PC-3 (cell line): ENCODE results near the gene TAP1. TPM values are rescaled to one million over a fixed set of nuclear protein-coding genes. Genes with fewer than 3 reads are reported as not detected.
A peak's percentile ranks its signal among the peaks of the same experiment; 100 is the strongest.

Experiments
- ATAC-seq: fragments of 200-7000 bp; cut with Tn5 transposase; 2 replicates; pipeline ENCODE4 v1.9.1; 2020; ENCODE audit warnings: mild to moderate bottlenecking, moderate library complexity
- BruUV-seq: library from RNA; stranded (reverse); fragments of 400-500 nt; replicated peaks from 2 replicates; lab custom pipeline; 2021; lab: Mats Ljungman, UMichigan
- CTCF ChIA-PET: fragments of 300-600 bp; sonication (Branson Sonifier 250); formaldehyde crosslinking; loops from one replicate; lab custom pipeline; 2022; ENCODE audit warnings: antibody characterized with exemption; lab: Charles Lee
- POLR2A ChIA-PET: fragments of 300-600 bp; sonication (Branson Sonifier 250); formaldehyde crosslinking; loops from one replicate; lab custom pipeline; 2022; ENCODE audit warnings: antibody characterized with exemption; ENCODE audit not compliant: unreplicated experiment; lab: Charles Lee
- DNase-seq: peaks from one replicate; pipeline ENCODE4 v3.0.0-alpha.2; 2015
- H2AFZ ChIP-seq: fragments of 300-600 bp; sonication (generic); 2 replicates; pipeline ENCODE4 v1.6.0; 2016; ENCODE audit warnings: antibody characterized with exemption, low read length
- H3F3A ChIP-seq: fragments of 300-600 bp; sonication (generic); one replicate; pipeline ENCODE4 v1.6.0; 2017; ENCODE audit warnings: antibody characterized with exemption, low read length, control low read depth, mild to moderate bottlenecking; ENCODE audit not compliant: unreplicated experiment
- H3K27ac ChIP-seq: fragments of 300-600 bp; sonication (generic); 2 replicates; pipeline ENCODE4 v1.5.1; 2016; ENCODE audit warnings: mild to moderate bottlenecking, low read length
- H3K27me3 ChIP-seq: fragments of 300-600 bp; sonication (generic); 2 replicates; pipeline ENCODE4 v1.6.1; 2016; ENCODE audit warnings: low read length, mixed read lengths
- H3K36me3 ChIP-seq: fragments of 300-600 bp; sonication (generic); 2 replicates; pipeline ENCODE4 v1.6.1; 2016; ENCODE audit warnings: low read depth, mixed run types, low read length, mixed read lengths
- H3K4me1 ChIP-seq: fragments of 300-600 bp; sonication (generic); 2 replicates; pipeline ENCODE4 v1.5.1; 2016; ENCODE audit warnings: low read length; ENCODE audit not compliant: insufficient read depth
- H3K4me2 ChIP-seq: fragments of 300-600 bp; sonication (generic); 2 replicates; pipeline ENCODE4 v1.6.0; 2016; ENCODE audit warnings: low read length
- H3K4me3 ChIP-seq: fragments of 300-600 bp; sonication (generic); 2 replicates; pipeline ENCODE4 v1.5.1; 2016; ENCODE audit warnings: mild to moderate bottlenecking, low read length, mixed read lengths
- H3K79me2 ChIP-seq: fragments of 300-600 bp; sonication (generic); 2 replicates; pipeline ENCODE4 v1.6.1; 2017; ENCODE audit warnings: low read length, mixed read lengths
- H3K9ac ChIP-seq: fragments of 300-600 bp; sonication (generic); 2 replicates; pipeline ENCODE4 v1.6.0; 2016; ENCODE audit warnings: mild to moderate bottlenecking, low read length
- H3K9me2 ChIP-seq: fragments of 300-600 bp; sonication (generic); replicated peaks from 2 replicates; pipeline ENCODE4 v1.6.1; 2016; ENCODE audit warnings: mixed run types, low read length, mixed read lengths
- H3K9me3 ChIP-seq: fragments of 300-600 bp; sonication (generic); 2 replicates; pipeline ENCODE4 v1.6.1; 2016; ENCODE audit warnings: low read length, mixed read lengths
- H4K20me1 ChIP-seq: fragments of 300-600 bp; sonication (generic); 2 replicates; pipeline ENCODE4 v1.6.1; 2016; ENCODE audit warnings: low read length, mixed read lengths
- CTCF ChIP-seq: fragments of 300-600 bp; sonication (generic); conservative IDR thresholded peaks from 2 replicates; pipeline ENCODE4 v1.5.1; 2017; ENCODE audit warnings: antibody characterized with exemption, low read depth, mild to moderate bottlenecking, low read length
- EZH2 ChIP-seq: fragments of 300-600 bp; sonication (generic); IDR thresholded peaks from one replicate; pipeline ENCODE4 v1.6.1; 2017; ENCODE audit warnings: antibody characterized with exemption, mild to moderate bottlenecking, low read length; ENCODE audit not compliant: unreplicated experiment
- EZH2phosphoT487 ChIP-seq: fragments of 300-600 bp; sonication (generic); IDR thresholded peaks from 2 replicates; pipeline ENCODE4 v1.6.1; 2018; ENCODE audit warnings: mild to moderate bottlenecking, antibody characterized with exemption, low read length, borderline replicate concordance
- intact Hi-C: fragments of 100-400 bp; cut with micrococcal nuclease; formaldehyde crosslinking; loops from 2 replicates; pipeline ENCODE4 v1.9.0; 2023
- total RNA-seq: library from RNA; depleted of rRNA; stranded (reverse); fragments of >200 nt; gene quantifications from 2 replicates; pipeline ENCODE4 v1.2.3, GENCODE V29; 2014

Gene TAP1
- total RNA-seq, 1 experiment from 2014 or later, result 15.8 TPM

- H3K9me3 ChIP-seq, result no peaks in the 10 kb centered on the region
- POLR2A ChIA-PET, result interaction anchor here (1.0 kb wide), 1 partner anchor 11 kb away, joined by 3 read pairs; no protein-coding TSS in a partner anchor
- DNase-seq, result no peak
- H2AFZ ChIP-seq, result no peak overlapping the region
- H3K4me3 ChIP-seq, result no peak overlapping the region
- BruUV-seq, result no TSS peak
- no peaks in the 10 kb centered on the region for H4K20me1 ChIP-seq
- H3K9ac ChIP-seq, result no peak overlapping the region
- no peaks in the 10 kb centered on the region for H3K27me3 ChIP-seq
- CTCF ChIA-PET, result interaction anchor here (0.6 to 2.7 kb wide), 5 partner anchors 10 to 1372 kb away, joined by 4 to 83 read pairs (median 4); partner anchors contain the start of gene TAP2
- intact Hi-C loops, result no loop called here
- TF ChIP-seq CTCF (no peak), EZH2 (no peak), EZH2phosphoT487 (no peak)
- H3K9me2 ChIP-seq, result no peaks in the 10 kb centered on the region
- H3F3A ChIP-seq, result no peaks in the 10 kb centered on the region
- no peaks in the 10 kb centered on the region for H3K36me3 ChIP-seq
- ATAC-seq, result no peak
- H3K79me2 ChIP-seq, result no peaks in the 10 kb centered on the region
- H3K27ac ChIP-seq, result no peak overlapping the region
- H3K4me2 ChIP-seq, result no peak overlapping the region
- peaks cover 7% of the 10 kb centered on the region for H3K4me1 ChIP-seq
Measured at GRCh38 chr6:32855467-32856174, 2.1 kb upstream of the TAP1 start.

GRCh38 chr6:32854376-32855178 lies 1.1 kb upstream of the TAP1 start:
- ChIA-PET CTCF (interaction anchor here (0.6 to 2.7 kb wide), 6 partner anchors 9 to 546 kb away, joined by 3 to 83 read pairs (median 7); partner anchors contain the start of gene TAP2), POLR2A (interaction anchor here (1.0 to 1.1 kb wide), 2 partner anchors 10 to 16 kb away, joined by 3 to 12 read pairs; partner anchors contain the start of gene TAP2)
- H3K27ac ChIP-seq, result no peak overlapping the region
- no peaks in the 10 kb centered on the region for H3K9me2 ChIP-seq
- no peaks in the 10 kb centered on the region for H3K36me3 ChIP-seq
- no peaks in the 10 kb centered on the region for H4K20me1 ChIP-seq
- no peak for TF ChIP-seq EZH2
- no peak for TF ChIP-seq EZH2phosphoT487
- no peak for TF ChIP-seq CTCF
- no peaks in the 10 kb centered on the region for H3K27me3 ChIP-seq
- H3K4me1 ChIP-seq, result peaks cover 7% of the 10 kb centered on the region
- H3F3A ChIP-seq, result no peaks in the 10 kb centered on the region
- BruUV-seq, result TSS peak; percentile 46
- intact Hi-C loops, result loop anchor here (1.0 kb wide), 1 partner anchor 10 kb away; the partner anchor contains the start of gene PSMB8
- H3K4me2 ChIP-seq, result peak overlapping the region; percentile 100
- H3K4me3 ChIP-seq, result peak overlapping the region; percentile 83
- no peaks in the 10 kb centered on the region for H3K79me2 ChIP-seq
- no peak for ATAC-seq
- H3K9me3 ChIP-seq, result no peaks in the 10 kb centered on the region
- no peak for DNase-seq
- no peak overlapping the region for H3K9ac ChIP-seq
- peak overlapping the region; percentile 96 for H2AFZ ChIP-seq
